NCI-H1436 treated with DMSO at 0.1 percent for 48 hours (cell line): Measurements from ENCODE around the gene HUS1B.
"Not testable (repeated sequence)": the region's sequence is repeated elsewhere in the genome, so short reads cannot be mapped to it uniquely, and the experiment has no call there.

Experiments
- DNase-seq: peaks from one replicate; lab custom pipeline; 2025; lab: John Stamatoyannopoulos, UW

HUS1B gene

DNA sequence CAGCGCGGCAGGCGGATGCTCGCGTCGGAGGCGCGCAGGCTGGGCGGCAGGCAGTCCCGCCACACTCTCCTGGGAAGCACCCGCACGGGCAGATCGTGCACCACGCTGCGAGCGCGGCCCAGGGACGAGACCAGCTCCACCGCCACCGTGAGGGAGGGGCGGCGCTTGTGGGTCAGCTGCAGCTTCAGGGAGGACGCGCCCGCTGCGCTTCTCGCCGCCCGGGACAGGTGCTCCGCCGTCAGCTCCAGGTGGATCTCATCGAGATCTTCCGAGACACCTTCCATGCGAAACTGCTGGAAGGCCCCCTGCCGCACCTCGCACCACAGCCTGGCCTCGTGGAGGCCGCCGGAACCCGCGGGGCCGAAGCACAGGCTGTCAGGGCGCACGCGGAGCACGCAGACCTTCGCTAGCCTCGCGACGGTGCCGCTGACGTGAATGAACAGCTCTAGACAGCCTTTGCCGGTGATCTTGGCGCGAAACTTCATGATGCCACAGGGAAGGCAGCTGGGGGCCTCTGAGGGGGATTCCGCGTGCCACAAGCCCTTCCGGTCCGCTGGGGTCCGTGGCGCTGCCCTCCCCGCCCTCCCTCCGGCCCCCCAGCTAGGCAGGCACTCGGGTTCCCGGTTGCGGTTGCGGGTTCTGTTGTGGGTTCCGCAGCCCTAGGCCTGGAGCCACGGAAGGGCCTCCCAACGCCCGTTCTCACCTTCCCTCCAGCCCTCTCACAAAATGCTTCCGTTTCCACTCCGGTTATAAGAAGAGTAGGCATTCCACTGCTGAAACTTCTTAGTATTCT lies at the start of gene HUS1B:
TSS of gene HUS1B (minus strand) at position 641 of the 793 bp plus-strand sequence. CDS start at position 485, 156 bp downstream.
- no peak for DNase-seq

GRCh38 chr6:706146-706545 lies 49.2 kb upstream of the HUS1B start:
- no peak for DNase-seq

DNA sequence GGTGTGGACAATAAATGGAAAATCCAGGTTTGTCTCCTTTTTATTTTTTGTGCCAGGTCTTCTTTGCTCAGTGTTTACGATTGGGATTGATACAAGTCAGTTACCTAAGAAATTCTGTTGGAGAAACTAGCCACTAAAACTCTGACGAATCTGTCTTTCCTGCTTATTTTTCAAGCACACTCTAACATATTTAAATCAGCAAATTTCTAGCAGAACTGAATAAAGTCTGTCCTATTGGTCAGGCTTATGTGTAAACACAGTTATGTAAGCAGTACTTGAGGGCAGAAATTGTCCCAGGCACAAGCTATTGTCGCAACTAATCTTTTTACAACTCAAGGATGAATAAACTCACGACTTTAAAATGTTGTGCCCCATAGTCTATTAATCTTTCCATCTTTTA lies 48.1 kb upstream of the HUS1B start:
- no peak for DNase-seq

DNA sequence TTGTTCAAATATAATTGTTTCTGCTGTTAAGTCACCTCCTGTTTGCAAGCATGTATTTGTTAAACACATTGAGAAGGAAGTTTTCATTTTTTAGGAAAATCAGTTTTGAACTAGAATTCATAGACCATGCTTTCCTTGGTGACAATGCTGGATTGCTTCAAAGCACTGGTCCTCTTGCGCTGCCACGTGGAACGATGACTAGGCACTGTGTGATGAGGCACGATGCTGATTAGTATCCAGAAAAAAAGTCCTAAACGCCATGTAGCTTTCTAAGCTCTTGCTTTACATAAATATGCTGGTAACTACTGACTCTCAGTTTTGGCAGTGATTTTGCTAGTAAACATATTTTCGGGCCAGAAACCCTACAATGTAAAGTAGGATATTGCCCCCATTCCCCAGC lies 47.1 kb upstream of the HUS1B start:
- DNase-seq, result no peak

DNA sequence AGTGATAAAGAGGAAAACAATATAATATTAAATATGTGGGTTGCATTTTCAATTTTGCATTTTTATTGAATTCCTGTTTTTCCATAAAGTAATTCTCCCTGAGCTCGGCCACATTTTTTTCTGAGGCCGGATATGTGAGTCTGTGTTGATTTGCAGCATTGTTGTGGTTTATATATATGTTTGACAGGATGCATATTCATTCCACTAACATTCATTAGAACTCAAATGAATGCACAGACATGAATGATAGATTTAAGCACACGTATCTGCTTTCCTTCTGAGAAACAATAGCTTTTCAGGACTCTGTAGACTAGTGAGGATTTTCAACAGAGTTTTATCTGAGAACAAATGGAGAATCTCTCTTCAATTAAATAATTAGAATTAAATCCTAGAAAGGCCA lies 46.7 kb upstream of the HUS1B start:
- DNase-seq, result no peak

DNA sequence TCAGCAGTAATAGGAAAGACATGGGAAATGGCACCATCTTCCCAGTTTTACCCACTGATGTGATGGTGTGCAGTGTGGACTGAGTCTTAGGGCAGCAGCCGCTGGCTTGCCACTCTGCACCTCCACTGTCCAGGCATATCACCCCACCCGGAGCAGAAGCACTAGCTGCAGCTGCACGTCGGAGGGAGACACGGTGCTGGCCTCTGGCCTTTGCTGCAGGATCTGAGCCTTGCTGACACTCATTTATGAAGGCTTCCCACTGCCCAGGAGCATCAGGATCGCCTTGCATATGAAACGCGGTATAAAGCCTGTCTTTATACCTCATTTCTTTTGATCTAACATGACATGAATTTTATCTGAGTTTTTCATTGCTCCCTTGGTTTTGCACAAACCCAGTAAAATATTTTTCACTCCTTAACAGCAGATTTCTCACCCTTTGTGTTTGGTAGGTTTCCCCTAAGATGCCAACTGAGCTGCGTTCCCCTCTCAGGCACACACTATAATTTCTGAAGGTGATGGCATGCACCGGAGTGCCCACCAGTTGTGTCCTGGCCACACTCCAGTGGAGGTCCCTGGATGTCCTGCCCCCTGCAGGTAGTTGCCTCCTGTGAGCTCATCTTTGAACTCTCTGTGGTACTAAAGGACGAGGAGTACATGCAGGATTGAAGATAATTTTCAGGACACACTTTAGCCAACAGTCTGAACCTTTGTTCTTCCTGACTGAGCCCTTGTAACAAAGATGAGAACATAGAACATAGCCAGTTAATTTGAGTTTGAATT lies 45.0 kb upstream of the HUS1B start:
- DNase-seq, result no peak

- DNase-seq, result no peak
These were observed 44.3 kb upstream of the HUS1B start for GRCh38 chr6:701215-701614.

DNA sequence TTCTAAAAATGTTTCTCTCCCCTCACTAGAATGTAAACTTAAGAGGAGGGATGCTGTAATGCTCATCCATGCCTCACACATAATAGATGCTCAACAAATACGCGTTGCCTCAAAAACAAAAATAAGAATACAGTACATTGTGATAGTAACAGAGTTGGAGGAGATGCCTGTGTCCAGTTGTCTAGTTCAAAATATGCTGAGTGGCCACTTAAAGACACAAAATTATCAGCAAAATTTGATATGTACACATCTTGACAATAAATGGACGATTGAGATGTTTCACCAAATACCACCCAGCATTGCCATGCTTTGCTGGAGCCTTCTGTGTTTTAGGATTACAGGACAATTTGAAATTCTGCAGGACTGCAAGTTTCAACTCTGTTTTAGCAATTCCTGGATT lies 43.6 kb upstream of the HUS1B start:
- no peak for DNase-seq

- no peak for DNase-seq
These were observed 42.4 kb upstream of the HUS1B start for GRCh38 chr6:699319-699718.

DNA sequence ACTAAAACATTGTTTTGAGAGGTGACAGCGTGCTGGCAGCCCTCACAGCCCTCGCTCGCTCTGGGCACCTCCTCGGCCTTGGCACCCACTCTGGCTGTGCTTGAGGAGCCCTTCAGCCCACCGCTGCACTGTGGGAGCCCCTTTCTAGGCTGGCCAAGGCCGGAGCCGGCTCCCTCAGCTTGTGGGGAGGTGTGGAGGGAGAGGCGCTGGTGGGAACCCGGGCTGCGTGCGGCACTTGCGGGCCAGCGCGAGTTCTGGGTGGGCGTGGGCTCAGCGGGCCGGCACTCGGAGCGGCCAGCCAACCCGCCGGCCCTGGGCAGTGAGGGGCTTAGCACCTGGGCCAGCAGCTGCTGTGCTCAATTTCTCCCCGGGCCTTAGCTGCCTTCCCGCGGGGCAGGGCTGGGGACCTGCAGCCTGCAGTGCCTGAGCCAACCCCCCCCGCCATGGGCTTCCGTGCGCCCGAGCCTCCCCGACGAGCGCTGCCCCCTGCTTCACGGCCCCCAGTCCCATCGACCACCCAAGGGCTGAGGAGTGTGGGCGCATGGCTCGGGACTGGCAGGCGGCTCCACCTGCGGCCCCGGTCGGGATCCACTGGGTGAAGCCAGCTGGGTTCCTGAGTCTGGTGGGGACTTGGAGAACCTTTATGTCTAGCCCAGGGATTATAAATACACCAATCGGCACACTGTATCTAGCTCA lies 37.7 kb upstream of the HUS1B start:
- DNase-seq, result not testable (repeated sequence)

GRCh38 chr6:693723-694009 lies 36.8 kb upstream of the HUS1B start:
- DNase-seq, result no peak

DNA sequence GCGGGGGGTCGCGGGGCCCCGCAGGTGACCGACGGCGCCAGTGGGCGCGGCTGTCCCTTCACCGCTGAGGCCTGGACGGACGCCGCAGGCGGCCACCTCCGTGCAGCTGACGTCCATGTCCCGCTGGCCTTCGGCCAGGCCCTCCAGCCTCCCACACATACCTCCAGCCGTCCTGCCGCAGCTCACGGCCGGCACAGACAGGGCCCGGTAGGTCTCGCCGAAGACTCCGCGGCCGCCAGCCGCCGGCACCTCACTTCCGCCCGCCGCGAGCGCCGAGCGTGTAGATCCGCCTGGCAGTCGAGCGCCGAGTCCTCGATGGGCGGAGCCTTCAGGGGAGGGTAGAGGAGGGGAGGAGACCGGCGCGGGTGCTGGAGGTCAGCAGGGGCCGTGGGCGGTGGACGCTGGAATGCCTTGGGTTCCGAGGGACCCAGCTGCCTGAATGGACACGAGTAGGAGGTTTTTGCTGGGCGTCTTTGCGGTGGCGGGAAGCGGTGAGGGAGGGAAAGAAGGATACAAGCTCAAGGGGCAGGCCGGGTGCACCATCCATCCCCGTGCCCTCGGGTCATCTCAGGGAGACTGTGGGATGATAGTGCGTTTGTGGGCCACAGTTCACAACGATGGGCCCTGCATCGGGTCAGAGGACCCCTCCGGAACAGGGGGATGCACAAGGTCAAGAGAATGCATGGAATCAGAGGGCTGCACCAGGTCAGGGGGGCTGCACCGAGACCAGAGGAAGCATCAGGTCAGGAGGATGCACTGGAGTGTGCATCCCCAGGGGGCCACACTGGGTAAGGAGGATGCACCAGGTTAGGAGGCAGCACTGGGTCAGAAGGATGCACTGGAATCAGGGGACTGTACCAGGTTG lies 36.2 kb upstream of the HUS1B start, which contains the start of gene EXOC2:
TSS of gene EXOC2 (minus strand) at position 282 of the 865 bp plus-strand sequence. CDS start 55,321 bp downstream, outside the sequence.
- no peak for DNase-seq

DNA sequence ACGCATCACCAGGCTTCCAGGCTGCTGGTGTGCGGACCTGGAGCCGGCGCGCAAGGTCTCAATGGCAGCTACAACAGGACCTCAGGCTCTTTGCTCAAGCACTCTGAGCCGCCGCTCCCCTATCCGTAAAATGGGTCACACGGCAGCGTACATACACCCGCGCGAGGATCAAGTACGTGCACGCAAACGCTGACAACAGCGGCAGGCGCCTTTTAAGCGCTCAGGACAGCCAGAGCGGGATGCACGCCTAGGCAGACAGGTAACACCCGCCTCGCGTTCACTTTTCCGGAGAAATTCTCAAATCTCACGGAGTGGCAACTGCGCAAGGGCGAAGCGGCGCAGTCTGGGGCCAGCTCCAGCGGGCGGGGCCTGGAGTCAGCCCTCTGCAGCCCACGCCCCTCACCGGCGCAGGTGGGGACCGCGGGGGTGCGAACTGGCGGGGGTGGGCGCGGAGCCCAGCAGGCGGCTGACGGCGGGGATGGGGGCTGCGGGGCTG lies 35.5 kb upstream of the HUS1B start:
- no peak for DNase-seq

- no peak for DNase-seq
These were observed 32.3 kb upstream of the HUS1B start for GRCh38 chr6:689223-689622.

GRCh38 chr6:686497-686896 lies 29.6 kb upstream of the HUS1B start:
- no peak for DNase-seq

- no peak for DNase-seq
These were observed 28.1 kb upstream of the HUS1B start for GRCh38 chr6:684831-685636.

- DNase-seq, result no peak
These were observed 27.0 kb upstream of the HUS1B start for GRCh38 chr6:683742-684440.

DNA sequence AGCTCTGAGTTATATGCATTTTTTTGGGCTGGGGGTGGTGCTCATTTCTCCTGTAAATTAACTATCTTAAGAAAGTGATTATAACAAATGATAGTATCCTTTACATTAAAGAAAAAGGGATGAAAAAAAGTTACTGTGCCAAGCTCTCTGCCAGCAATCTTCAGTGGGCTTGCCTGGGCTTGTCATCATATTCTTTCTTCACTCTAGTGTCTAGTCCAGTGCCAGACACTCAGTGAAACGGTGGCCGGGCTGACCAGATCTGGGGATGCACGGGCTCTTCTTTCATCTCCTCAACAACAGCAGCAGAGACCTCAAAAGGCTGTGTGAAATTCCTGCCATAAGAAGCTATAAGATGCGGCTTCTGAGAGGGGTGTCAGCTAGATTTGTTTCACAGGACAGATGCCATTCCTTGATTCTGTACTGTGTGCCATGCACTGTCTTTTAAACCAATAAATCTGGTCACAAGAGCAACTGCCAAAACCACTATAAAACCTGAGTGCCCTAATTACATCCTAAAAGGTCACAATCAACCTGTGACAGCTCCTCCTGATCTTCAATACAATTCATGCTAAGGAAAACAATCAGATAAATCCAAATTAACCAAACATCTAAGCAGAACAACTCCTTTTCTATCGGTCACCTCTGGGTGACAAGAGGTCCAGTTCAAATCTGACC lies 23.9 kb upstream of the HUS1B start:
- no peak for DNase-seq

GRCh38 chr6:680251-680650 lies 23.4 kb upstream of the HUS1B start:
- no peak for DNase-seq

GRCh38 chr6:679282-679681 lies 22.4 kb upstream of the HUS1B start:
- DNase-seq, result no peak
